Measurements from ENCODE around the gene CTCFL. TPM values are rescaled to one million over a fixed set of nuclear protein-coding genes. Genes with fewer than 3 reads are reported as not detected.

The CTCFL gene
- total RNA-seq, 1 experiment from 2014 or later: 8.2 TPM

GRCh38 chr20:57563522-57563921 is 38.6 kb upstream of the CTCFL start:
- H3K36me3 ChIP-seq (replicated peaks; ENCODE audit: control insufficient read depth, insufficient read depth, low read length): no peaks in the 10 kb centered on the region
- H3K4me3 ChIP-seq (ENCODE audit: insufficient read depth, low read depth, low read length): no peak overlapping the region
- DNase-seq: no peak
- H3K27me3 ChIP-seq (ENCODE audit: control insufficient read depth, insufficient read depth, low read length): no peaks in the 10 kb centered on the region

DNA sequence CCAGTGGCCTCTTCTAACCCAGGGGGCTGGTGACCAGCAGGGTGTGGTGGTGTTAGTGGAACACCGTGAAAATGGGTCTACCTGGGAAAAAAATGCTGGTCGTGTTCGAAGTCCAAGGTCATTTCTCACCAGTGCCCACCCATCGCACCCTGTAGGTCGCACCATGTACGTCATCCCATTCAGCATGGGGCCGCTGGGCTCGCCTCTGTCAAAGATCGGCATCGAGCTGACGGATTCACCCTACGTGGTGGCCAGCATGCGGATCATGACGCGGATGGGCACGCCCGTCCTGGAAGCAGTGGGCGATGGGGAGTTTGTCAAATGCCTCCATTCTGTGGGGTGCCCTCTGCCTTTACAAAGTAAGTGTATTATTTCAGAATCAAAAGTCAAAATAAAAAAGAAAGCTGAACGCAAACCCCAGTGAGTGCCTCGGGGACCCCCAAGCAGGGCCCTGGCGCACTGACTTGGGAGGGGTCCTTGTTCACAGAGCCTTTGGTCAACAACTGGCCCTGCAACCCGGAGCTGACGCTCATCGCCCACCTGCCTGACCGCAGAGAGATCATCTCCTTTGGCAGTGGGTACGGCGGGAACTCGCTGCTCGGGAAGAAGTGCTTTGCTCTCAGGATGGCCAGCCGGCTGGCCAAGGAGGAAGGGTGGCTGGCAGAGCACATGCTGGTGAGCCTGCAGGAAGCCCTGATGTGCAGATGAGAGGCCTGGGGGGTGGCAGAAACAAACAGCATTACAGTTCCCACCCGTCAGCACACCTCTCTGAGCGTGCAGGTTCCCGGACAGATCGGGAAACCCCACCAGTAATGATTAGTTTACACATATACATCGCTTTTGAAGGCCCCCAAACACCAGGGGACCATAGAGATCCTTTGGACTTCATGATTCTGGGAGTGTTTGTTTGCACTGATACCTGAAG is 37.9 kb upstream of the CTCFL start:
- no peaks in the 10 kb centered on the region for H3K27me3 ChIP-seq (ENCODE audit: control insufficient read depth, insufficient read depth, low read length)
- H3K4me3 ChIP-seq (ENCODE audit: insufficient read depth, low read depth, low read length): no peak overlapping the region
- DNase-seq: no peak
- H3K36me3 ChIP-seq (replicated peaks; ENCODE audit: control insufficient read depth, insufficient read depth, low read length): no peaks in the 10 kb centered on the region

GRCh38 chr20:57561356-57562279 is 36.7 kb upstream of the CTCFL start:
- H3K36me3 ChIP-seq (replicated peaks; ENCODE audit: control insufficient read depth, insufficient read depth, low read length): no peaks in the 10 kb centered on the region
- no peak overlapping the region for H3K4me3 ChIP-seq (ENCODE audit: insufficient read depth, low read depth, low read length)
- DNase-seq: no peak
- no peaks in the 10 kb centered on the region for H3K27me3 ChIP-seq (ENCODE audit: control insufficient read depth, insufficient read depth, low read length)

DNA sequence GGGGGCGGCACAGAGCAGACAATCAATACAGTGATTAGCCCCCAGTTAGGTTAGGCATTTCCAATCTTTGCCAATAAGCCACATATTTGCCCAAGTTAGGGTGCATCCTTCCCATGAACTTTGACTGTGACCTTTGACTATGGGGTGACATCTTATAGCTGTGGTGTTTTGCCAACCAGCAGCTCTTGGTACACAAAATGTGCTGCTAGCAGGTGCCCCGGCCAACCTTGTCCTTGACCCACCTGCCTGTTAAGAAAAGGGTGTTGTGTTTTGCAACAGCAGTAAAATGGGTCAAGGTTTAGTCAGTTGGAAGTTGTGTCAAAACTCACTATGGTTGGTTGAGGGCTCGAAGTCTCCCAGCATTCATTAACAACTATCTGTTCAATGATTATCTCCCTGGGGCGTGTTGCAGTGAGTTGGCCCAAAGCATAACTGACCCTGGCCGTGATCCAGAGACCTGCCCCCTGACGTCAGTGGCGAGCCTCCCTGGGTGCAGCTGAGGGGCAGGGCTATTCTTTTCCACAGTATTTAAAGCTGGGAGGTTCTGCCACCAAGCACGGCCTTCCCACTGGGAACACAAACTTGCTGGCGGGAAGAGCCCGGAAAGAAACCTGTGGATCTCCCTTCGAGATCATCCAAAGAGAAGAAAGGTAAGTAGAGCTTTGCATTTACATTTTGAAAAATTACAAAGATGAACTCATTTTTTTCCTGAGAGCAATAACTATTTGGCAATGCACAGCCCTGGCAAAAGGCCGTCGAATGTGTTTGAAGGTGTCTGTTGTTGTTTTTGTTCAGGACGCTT is 35.8 kb upstream of the CTCFL start, which contains the start of gene PCK1:
PCK1 (plus strand) TSS at position 557 of the 802 bp plus-strand sequence. CDS start 302 bp downstream, outside the sequence.
- Histone ChIP-seq H3K27me3 (ENCODE audit: control insufficient read depth, insufficient read depth, low read length) (no peaks in the 10 kb centered on the region), H3K36me3 (replicated peaks; ENCODE audit: control insufficient read depth, insufficient read depth, low read length) (no peaks in the 10 kb centered on the region), H3K4me3 (ENCODE audit: insufficient read depth, low read depth, low read length) (no peak within 1 kb of the TSS)
- DNase-seq: no peak

GRCh38 chr20:57559658-57560553 is 35.0 kb upstream of the CTCFL start:
- Histone ChIP-seq H3K36me3 (replicated peaks; ENCODE audit: control insufficient read depth, insufficient read depth, low read length) (no peaks in the 10 kb centered on the region), H3K27me3 (ENCODE audit: control insufficient read depth, insufficient read depth, low read length) (no peaks in the 10 kb centered on the region), H3K4me3 (ENCODE audit: insufficient read depth, low read depth, low read length) (no peak overlapping the region)
- no peak for DNase-seq

GRCh38 chr20:57559289-57559634 is 34.3 kb upstream of the CTCFL start:
- DNase-seq: no peak
- no peaks in the 10 kb centered on the region for H3K27me3 ChIP-seq (ENCODE audit: control insufficient read depth, insufficient read depth, low read length)
- H3K4me3 ChIP-seq (ENCODE audit: insufficient read depth, low read depth, low read length): no peak overlapping the region
- no peaks in the 10 kb centered on the region for H3K36me3 ChIP-seq (replicated peaks; ENCODE audit: control insufficient read depth, insufficient read depth, low read length)

- Histone ChIP-seq H3K4me3 (ENCODE audit: insufficient read depth, low read depth, low read length) (no peak overlapping the region), H3K27me3 (ENCODE audit: control insufficient read depth, insufficient read depth, low read length) (no peaks in the 10 kb centered on the region), H3K36me3 (replicated peaks; ENCODE audit: control insufficient read depth, insufficient read depth, low read length) (no peaks in the 10 kb centered on the region)
- no peak for DNase-seq
Measured at GRCh38 chr20:57558614-57559288, 33.8 kb upstream of the CTCFL start.

- Histone ChIP-seq H3K36me3 (replicated peaks; ENCODE audit: control insufficient read depth, insufficient read depth, low read length) (no peaks in the 10 kb centered on the region), H3K4me3 (ENCODE audit: insufficient read depth, low read depth, low read length) (no peak overlapping the region), H3K27me3 (ENCODE audit: control insufficient read depth, insufficient read depth, low read length) (no peaks in the 10 kb centered on the region)
- no peak for DNase-seq
Measured at GRCh38 chr20:57557926-57558613, 33.1 kb upstream of the CTCFL start.

DNA sequence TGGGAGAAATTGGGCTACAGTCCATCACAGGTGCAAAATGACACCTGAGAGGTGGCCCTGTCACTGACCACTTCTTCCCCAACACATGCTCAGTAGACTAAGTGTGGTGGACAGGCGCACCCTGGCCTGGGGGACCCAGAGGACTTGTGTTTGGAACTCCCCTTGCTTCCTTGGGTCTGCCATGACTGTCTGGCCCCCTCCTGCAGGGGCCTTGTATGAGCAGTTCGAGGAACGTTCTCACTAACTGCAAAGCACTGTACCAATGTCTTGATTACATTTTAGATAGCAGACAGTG is 32.0 kb upstream of the CTCFL start:
- no peaks in the 10 kb centered on the region for H3K36me3 ChIP-seq (replicated peaks; ENCODE audit: control insufficient read depth, insufficient read depth, low read length)
- H3K27me3 ChIP-seq (ENCODE audit: control insufficient read depth, insufficient read depth, low read length): no peaks in the 10 kb centered on the region
- DNase-seq: no peak
- H3K4me3 ChIP-seq (ENCODE audit: insufficient read depth, low read depth, low read length): no peak overlapping the region

- Histone ChIP-seq H3K27me3 (ENCODE audit: control insufficient read depth, insufficient read depth, low read length) (no peaks in the 10 kb centered on the region), H3K36me3 (replicated peaks; ENCODE audit: control insufficient read depth, insufficient read depth, low read length) (no peaks in the 10 kb centered on the region), H3K4me3 (ENCODE audit: insufficient read depth, low read depth, low read length) (no peak overlapping the region)
- no peak for DNase-seq
Measured at GRCh38 chr20:57555457-57556184, 30.7 kb upstream of the CTCFL start.

DNA sequence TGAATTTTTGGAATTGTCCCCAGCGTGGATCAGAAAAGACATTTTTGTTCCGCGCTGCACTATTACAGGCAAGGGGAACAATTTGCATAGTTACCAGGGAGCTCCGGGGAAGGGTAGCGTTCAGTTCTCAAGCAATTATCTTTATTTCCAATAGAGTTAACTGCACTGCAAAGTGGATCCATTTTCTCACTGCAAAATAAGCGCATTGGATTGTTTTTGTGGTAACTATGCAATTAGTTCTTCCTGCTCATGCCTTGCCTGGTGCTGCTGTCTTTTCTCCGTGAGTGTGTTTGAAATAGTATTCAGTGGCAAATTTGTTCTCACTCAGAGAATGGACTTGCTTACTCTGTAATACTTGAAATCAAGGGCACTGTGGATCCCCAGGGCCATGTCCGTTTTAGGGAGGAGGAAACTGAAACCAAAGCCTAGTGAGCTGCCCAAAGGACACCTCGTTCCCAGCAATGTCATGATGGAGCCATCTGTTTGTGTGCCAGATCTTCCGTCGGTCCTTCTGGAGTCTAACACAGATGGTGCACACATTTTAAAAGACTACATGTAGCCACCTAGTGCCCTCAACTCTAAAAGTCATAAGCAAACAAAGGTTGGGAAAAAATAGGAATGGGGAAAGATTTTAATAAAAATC is 28.6 kb upstream of the CTCFL start:
- Histone ChIP-seq H3K27me3 (ENCODE audit: control insufficient read depth, insufficient read depth, low read length) (no peaks in the 10 kb centered on the region), H3K36me3 (replicated peaks; ENCODE audit: control insufficient read depth, insufficient read depth, low read length) (no peaks in the 10 kb centered on the region), H3K4me3 (ENCODE audit: insufficient read depth, low read depth, low read length) (no peak overlapping the region)
- no peak for DNase-seq

DNA sequence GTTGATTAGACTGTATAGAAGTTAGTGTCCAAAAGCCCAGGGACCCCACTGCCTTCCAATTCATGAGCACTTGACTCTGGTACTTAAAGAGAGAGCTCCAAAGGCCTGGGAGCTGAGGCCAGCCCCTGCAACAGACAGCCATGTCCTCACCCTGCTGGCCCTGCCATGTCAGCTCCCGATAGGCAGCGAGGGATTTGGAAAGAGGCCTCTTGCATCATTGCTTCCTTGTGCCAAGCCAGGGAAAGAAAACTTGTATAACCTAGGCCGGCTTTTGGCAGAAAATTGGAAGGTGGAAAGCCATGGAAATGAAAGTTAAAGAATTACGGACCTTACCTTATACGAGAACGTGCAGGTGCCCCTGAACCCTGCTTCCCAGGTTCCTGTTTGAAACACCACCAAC is 27.5 kb upstream of the CTCFL start:
- DNase-seq: no peak
- no peak overlapping the region for H3K4me3 ChIP-seq (ENCODE audit: insufficient read depth, low read depth, low read length)
- no peaks in the 10 kb centered on the region for H3K36me3 ChIP-seq (replicated peaks; ENCODE audit: control insufficient read depth, insufficient read depth, low read length)
- no peaks in the 10 kb centered on the region for H3K27me3 ChIP-seq (ENCODE audit: control insufficient read depth, insufficient read depth, low read length)

Data from H7 (cell line).